Measurements from ENCODE around the gene URM1. TPM values are rescaled to one million over a fixed set of nuclear protein-coding genes. Genes with fewer than 3 reads are reported as not detected.

The URM1 gene
- total RNA-seq, 2 experiments from 2014 or later = 28.4 to 28.8 TPM

DNA sequence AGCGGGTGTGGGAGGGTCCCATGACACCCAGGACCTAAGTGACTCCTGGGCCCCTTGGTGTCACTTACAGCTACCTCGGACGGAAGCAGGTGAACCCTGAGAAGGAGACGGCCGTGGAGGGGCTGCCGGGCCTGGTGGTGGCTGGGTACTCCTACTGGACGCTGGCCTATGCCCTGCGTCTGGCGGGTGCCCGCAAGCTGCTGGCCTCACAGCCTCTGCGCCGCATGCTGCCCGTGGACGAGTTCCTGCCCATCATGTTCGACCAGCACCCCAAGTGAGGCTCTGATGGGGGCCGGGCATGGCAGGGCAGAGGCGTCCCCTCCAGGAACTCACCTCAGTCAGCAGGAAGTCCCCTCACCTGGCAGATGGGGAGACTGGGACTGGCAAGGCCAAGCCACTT, 63.2 kb downstream of the URM1 start:
- no peaks in the 10 kb centered on the region for H3K27me3 Mint-ChIP-seq
- H3K4me1 Mint-ChIP-seq (ENCODE audit: low read depth) = no peaks in the 10 kb centered on the region
- H3K9me3 Mint-ChIP-seq = no peaks in the 10 kb centered on the region
- intact Hi-C loops (cut with DNase I, micrococcal nuclease) = no loop called here
- H3K9me3 ChIP-seq (ENCODE audit: control insufficient read depth in 1 of 2, insufficient read depth in 1 of 2, low read length in 2 of 2) = no peaks in the 10 kb centered on the region
- peaks cover 7% of the 10 kb centered on the region for H3K4me1 ChIP-seq (ENCODE audit: insufficient read depth, low read length)
- no peak overlapping the region for H3K4me3 ChIP-seq (ENCODE audit: low read length)
- DNase-seq (no peak), ATAC-seq (ENCODE audit: poor library complexity) (no peak)
- H3K27ac ChIP-seq (ENCODE audit: low read depth in 1 of 2, low read length in 2 of 2) = no peak overlapping the region
- TF ChIP-seq, protein P1, sequence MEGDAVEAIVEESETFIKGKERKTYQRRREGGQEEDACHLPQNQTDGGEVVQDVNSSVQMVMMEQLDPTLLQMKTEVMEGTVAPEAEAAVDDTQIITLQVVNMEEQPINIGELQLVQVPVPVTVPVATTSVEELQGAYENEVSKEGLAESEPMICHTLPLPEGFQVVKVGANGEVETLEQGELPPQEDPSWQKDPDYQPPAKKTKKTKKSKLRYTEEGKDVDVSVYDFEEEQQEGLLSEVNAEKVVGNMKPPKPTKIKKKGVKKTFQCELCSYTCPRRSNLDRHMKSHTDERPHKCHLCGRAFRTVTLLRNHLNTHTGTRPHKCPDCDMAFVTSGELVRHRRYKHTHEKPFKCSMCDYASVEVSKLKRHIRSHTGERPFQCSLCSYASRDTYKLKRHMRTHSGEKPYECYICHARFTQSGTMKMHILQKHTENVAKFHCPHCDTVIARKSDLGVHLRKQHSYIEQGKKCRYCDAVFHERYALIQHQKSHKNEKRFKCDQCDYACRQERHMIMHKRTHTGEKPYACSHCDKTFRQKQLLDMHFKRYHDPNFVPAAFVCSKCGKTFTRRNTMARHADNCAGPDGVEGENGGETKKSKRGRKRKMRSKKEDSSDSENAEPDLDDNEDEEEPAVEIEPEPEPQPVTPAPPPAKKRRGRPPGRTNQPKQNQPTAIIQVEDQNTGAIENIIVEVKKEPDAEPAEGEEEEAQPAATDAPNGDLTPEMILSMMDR (IDR thresholded peaks at IDR 0.05) = no peak
- H3K4me3 Mint-ChIP-seq = no peak overlapping the region
- H3K36me3 Mint-ChIP-seq (ENCODE audit: low read depth) = no peaks in the 10 kb centered on the region
- ChIA-PET POLR2A (no interaction called here), CTCF (no interaction called here)
- H3K27ac Mint-ChIP-seq = no peak overlapping the region
- H3K27me3 ChIP-seq (ENCODE audit: control insufficient read depth in 1 of 2, insufficient read depth in 2 of 2, low read length in 2 of 2) = no peaks in the 10 kb centered on the region
- H3K36me3 ChIP-seq (ENCODE audit: insufficient read depth, low read length) = no peaks in the 10 kb centered on the region

DNA sequence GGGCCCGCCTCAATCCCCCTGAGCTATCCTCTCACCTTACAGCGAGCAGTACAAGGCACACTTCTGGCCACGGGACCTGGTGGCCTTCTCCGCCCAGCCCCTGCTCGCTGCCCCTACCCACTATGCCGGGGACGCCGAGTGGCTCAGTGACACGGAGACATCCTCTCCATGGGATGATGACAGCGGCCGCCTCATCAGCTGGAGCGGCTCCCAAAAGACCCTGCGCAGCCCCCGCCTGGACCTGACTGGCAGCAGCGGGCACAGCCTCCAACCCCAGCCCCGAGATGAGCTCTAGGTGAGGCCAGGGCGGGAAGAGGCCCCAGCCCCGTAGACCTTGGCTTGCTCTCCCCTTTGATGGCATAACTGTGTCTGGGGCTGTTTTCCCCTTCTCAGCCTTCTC, 64.4 kb downstream of the URM1 start:
- Mint-ChIP-seq H3K36me3 (ENCODE audit: low read depth) (no peaks in the 10 kb centered on the region), H3K9me3 (no peaks in the 10 kb centered on the region), H3K27ac (no peak overlapping the region), H3K4me1 (ENCODE audit: low read depth) (no peaks in the 10 kb centered on the region), H3K4me3 (no peak overlapping the region), H3K27me3 (no peaks in the 10 kb centered on the region)
- ChIA-PET POLR2A (no interaction called here), CTCF (no interaction called here)
- H3K36me3 ChIP-seq (ENCODE audit: insufficient read depth, low read length) = no peaks in the 10 kb centered on the region
- H3K4me3 ChIP-seq (ENCODE audit: low read length) = no peak overlapping the region
- no peaks in the 10 kb centered on the region for H3K9me3 ChIP-seq (ENCODE audit: control insufficient read depth in 1 of 2, insufficient read depth in 1 of 2, low read length in 2 of 2)
- intact Hi-C loops (cut with DNase I, micrococcal nuclease) = no loop called here
- TF ChIP-seq, protein P1 (IDR thresholded peaks at IDR 0.05) = no peak
- no peaks in the 10 kb centered on the region for H3K27me3 ChIP-seq (ENCODE audit: control insufficient read depth in 1 of 2, insufficient read depth in 2 of 2, low read length in 2 of 2)
- H3K27ac ChIP-seq (ENCODE audit: low read depth in 1 of 2, low read length in 2 of 2) = no peak overlapping the region
- DNase-seq (no peak), ATAC-seq (ENCODE audit: poor library complexity) (no peak)
- H3K4me1 ChIP-seq (ENCODE audit: insufficient read depth, low read length) = peaks cover 7% of the 10 kb centered on the region

DNA sequence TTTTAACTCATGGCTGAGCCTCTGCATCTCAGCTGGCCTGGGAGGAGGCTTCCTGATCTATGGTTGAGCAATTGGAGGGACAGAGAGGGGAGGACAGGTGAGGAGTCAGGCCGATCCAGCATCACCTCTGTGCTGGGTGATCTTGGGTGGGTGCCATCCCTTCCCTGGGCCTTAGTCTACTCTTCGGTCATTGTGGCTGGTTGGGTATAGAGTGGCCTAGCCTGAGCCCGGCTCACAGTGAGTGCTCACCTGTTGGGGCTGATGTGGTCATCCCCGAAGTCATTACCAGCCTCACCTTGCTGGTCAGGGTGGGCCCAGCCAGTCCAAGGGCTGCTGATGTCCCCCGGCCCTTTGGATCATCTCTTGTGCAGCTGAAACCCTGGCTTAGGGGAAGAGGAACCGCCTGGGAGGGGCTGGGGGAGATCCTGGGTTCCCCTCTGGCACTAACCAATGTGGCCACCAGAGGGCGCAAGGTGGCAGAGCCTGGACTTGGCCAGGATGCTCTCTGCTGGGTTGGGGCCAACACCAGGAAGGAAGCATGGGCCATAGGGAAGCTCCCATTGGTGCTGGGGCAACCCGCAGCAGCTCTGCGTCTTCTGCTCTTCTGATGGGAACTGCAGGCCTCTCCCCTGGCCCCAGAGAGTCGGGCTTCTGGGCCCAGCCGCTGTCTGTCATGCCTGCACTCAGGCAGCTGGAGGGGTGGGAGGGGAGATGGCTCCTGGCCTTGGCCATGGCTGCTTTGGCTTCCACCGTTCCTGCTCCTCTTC, 67.4 kb downstream of the URM1 start:
- TF ChIP-seq, protein P1 (IDR thresholded peaks at IDR 0.05) = peak; percentile 86
- ChIA-PET CTCF (interaction anchor here (0.5 to 1.6 kb wide), 5 partner anchors 17 to 86 kb away, joined by 3 to 6 read pairs (median 4); partner anchors contain the start of gene ODF2), POLR2A (no interaction called here)
- intact Hi-C loops (cut with DNase I, micrococcal nuclease) = loop anchor here in 1 of 2 experiments (2.0 kb wide), 1 partner anchor 76 kb away; no protein-coding TSS in a partner anchor
- no peaks in the 10 kb centered on the region for H3K36me3 Mint-ChIP-seq (ENCODE audit: low read depth)
- no peaks in the 10 kb centered on the region for H3K9me3 ChIP-seq (ENCODE audit: control insufficient read depth in 1 of 2, insufficient read depth in 1 of 2, low read length in 2 of 2)
- H3K36me3 ChIP-seq (ENCODE audit: insufficient read depth, low read length) = no peaks in the 10 kb centered on the region
- no peaks in the 10 kb centered on the region for H3K27me3 ChIP-seq (ENCODE audit: control insufficient read depth in 1 of 2, insufficient read depth in 2 of 2, low read length in 2 of 2)
- H3K4me1 Mint-ChIP-seq (ENCODE audit: low read depth) = no peaks in the 10 kb centered on the region
- H3K27me3 Mint-ChIP-seq = no peaks in the 10 kb centered on the region
- H3K4me1 ChIP-seq (ENCODE audit: insufficient read depth, low read length) = peaks cover 7% of the 10 kb centered on the region
- ATAC-seq (ENCODE audit: poor library complexity) (peak; percentile 97), DNase-seq (peak; percentile 64 to 88 (median 78))
- H3K27ac Mint-ChIP-seq = no peak overlapping the region
- H3K27ac ChIP-seq (ENCODE audit: low read depth in 1 of 2, low read length in 2 of 2) = no peak overlapping the region
- no peak overlapping the region for H3K4me3 ChIP-seq (ENCODE audit: low read length)
- no peaks in the 10 kb centered on the region for H3K9me3 Mint-ChIP-seq
- H3K4me3 Mint-ChIP-seq = no peak overlapping the region

Measured in CD4-positive, alpha-beta T cell (primary cell).